COR-L47 (cell line): Measurements from ENCODE around the gene CCNK.

Experiments
- DNase-seq: peaks from one replicate; lab custom pipeline; 2025; lab: John Stamatoyannopoulos, UW

The CCNK gene

GRCh38 chr14:99552572-99553216, 71.5 kb downstream of the CCNK start:
- no peak for DNase-seq

- DNase-seq, result peak; percentile 83
Measured at GRCh38 chr14:99554184-99554583, 73.0 kb downstream of the CCNK start.

GRCh38 chr14:99554757-99555531, 73.7 kb downstream of the CCNK start:
- no peak for DNase-seq

DNA sequence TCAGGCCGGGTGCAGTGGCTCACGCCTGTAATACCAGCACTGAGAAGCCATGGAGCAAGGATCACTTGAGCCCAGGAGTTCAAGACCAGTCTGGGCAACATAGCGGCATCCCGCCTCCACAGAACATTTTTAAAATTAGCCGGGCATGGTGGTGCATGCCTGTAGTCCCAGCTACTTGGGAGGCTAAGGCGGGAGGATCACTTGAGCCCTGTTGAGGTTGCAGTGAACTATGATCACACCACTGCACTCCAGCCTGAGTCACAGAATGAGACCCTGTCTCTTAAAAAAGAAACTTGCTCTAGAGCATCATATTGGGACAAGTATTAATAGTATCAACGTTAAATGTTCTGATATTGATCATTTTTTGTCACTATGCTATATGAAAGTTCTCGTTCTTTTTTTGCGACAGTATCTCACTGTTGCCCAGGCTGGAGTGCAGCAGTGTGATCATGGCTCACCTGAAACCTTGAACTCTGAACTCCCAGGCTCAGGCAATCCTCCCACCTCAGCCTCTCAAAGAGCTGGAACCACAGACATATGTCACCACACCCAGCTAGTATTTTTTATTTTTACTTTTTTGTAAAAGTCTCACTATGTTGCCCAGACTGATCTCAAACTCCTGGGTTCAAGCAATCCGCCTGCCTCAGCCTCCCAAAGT, 75.1 kb downstream of the CCNK start:
- no peak for DNase-seq

DNA sequence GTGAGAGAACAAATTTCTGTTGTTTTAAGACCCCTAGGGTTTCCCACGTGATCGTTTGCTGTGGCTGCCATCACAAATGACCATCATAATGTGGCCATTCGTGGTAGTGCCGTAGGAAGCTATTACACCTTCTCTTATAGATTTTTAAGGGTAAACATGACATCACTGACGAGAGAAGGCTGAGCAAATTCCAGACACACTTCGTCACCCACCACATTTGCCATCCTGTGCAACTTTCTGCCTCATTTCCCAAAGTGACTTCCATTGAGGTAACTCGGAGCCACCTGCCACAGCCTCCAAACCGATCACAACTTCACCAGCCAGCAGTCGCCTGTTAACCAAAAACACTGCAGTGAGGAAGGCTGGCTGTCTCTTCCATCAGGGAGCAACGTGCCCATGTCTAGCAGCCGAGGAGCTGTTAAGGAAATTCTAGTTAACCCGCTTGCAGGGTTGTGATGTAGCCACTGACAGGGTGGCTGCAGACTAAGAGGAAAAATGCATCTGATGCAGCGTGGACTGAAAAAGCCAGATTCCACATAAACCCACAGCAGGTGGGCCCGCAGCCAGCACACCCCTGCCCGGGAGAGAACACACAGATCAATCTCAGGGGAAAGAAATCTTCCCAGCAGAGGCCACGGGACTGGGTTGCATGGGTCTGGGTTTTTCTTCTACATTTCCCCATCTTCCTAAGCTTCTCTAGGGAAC, 78.2 kb downstream of the CCNK start:
- no peak for DNase-seq

GRCh38 chr14:99560403-99560802, 79.2 kb downstream of the CCNK start:
- DNase-seq, result no peak

DNA sequence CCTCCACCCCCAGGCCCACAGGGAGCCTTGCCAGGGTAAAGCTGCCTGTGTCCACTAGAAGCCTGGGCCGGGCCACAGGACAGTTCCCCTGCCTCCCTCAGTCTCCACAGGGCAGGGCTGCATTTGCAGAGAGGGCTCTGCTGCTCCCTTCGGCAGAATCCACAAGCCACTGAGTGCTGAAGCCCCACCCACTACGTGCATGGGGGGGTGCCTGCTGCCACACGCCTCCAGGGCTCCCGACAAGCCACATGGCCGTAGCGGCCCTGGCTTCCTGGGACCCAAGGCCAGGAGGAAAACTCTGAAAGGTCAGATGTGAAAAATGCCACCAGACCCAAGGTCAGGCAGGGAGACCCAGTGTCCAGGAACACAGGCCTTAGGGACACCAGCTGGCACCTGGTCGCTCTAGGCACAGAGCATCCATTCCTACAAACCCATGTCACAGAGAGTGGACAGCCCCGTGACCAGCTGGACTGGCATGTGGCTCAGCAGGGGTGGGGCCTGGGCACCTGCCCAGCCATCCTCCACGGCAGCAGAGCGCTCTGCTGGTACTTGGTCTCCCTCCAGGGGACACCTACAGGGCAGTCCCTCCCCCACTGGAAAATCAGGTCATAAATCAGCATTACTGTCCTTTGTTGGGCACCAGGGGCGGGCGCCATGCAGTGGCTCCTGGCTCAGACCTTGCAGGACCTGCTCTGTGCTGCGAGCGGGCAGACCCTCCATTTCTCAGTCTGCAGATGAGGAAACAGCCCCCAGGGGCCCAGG, 79.9 kb downstream of the CCNK start:
- DNase-seq, result peak; percentile 92

- peak; percentile 72 for DNase-seq
Measured at GRCh38 chr14:99561864-99562263, 80.7 kb downstream of the CCNK start.
